GM23338 (cell line): ENCODE measurements around the gene POLD2. TPM values are rescaled to one million over a fixed set of nuclear protein-coding genes. Genes with fewer than 3 reads are reported as not detected.

Experiments
- ATAC-seq: fragments of 200-7000 bp; cut with Tn5 transposase; 3 replicates; pipeline ENCODE4 v1.9.1; 2020
- DNase-seq: peaks from one replicate; pipeline ENCODE4 v3.0.0-alpha.2; 2015; ENCODE audit warnings: low spot score
- H2AFZ ChIP-seq: fragments of 200-600 bp; sonication (generic); 2 replicates; pipeline ENCODE4 v1.8.0; 2016; ENCODE audit warnings: antibody characterized with exemption, mild to moderate bottlenecking, moderate library complexity
- H3F3A ChIP-seq: fragments of 200-600 bp; sonication (generic); replicated peaks from 2 replicates; pipeline ENCODE4 v1.8.0; 2017; ENCODE audit warnings: antibody characterized with exemption, mixed run types, low read depth
- H3K27ac ChIP-seq: fragments of 200-600 bp; sonication (generic); 2 replicates; pipeline ENCODE4 v1.6.1; 2016; ENCODE audit warnings: low read depth
- H3K27me3 ChIP-seq: fragments of 200-600 bp; sonication (generic); 2 replicates; pipeline ENCODE4 v1.8.0; 2016; ENCODE audit warnings: mild to moderate bottlenecking, mixed run types, moderate library complexity; ENCODE audit not compliant: insufficient read depth
- H3K36me3 ChIP-seq: fragments of 200-600 bp; sonication (generic); 2 replicates; pipeline ENCODE4 v1.8.0; 2016; ENCODE audit warnings: mild to moderate bottlenecking; ENCODE audit not compliant: insufficient read depth
- H3K4me1 ChIP-seq: fragments of 200-600 bp; sonication (generic); 2 replicates; pipeline ENCODE4 v1.8.0; 2016; ENCODE audit warnings: mild to moderate bottlenecking, moderate library complexity; ENCODE audit not compliant: insufficient read depth
- H3K4me2 ChIP-seq: fragments of 200-600 bp; sonication (generic); 2 replicates; pipeline ENCODE4 v1.7.1; 2017; ENCODE audit warnings: mixed run types
- H3K4me3 ChIP-seq: fragments of 200-600 bp; sonication (generic); 2 replicates; pipeline ENCODE4 v1.6.1; 2016; ENCODE audit warnings: mixed run types
- H3K79me2 ChIP-seq: fragments of 200-600 bp; sonication (generic); replicated peaks from 2 replicates; pipeline ENCODE4 v1.8.0; 2017; ENCODE audit warnings: mild to moderate bottlenecking; ENCODE audit not compliant: insufficient read depth
- H3K9me2 ChIP-seq: fragments of 200-600 bp; sonication (generic); 2 replicates; pipeline ENCODE4 v1.8.0; 2017; ENCODE audit not compliant: insufficient read depth
- H4K20me1 ChIP-seq: fragments of 200-600 bp; sonication (generic); replicated peaks from 2 replicates; pipeline ENCODE4 v1.8.0; 2017; ENCODE audit warnings: mild to moderate bottlenecking; ENCODE audit not compliant: insufficient read depth
- H3K27ac Mint-ChIP-seq: 2 replicates; pipeline ENCODE4 v1.8.0; 2020; ENCODE audit warnings: inconsistent platforms, mild to moderate bottlenecking, moderate library complexity, mixed read lengths
- H3K27me3 Mint-ChIP-seq: 3 replicates; pipeline ENCODE4 v1.8.0; 2022; ENCODE audit warnings: low read depth, mild to moderate bottlenecking, moderate library complexity, mixed read lengths, inconsistent platforms; ENCODE audit not compliant: insufficient read depth, poor library complexity
- H3K36me3 Mint-ChIP-seq: 3 replicates; pipeline ENCODE4 v1.8.0; 2021; ENCODE audit warnings: low read depth, mild to moderate bottlenecking, inconsistent platforms, moderate library complexity, mixed read lengths
- H3K4me1 Mint-ChIP-seq: 3 replicates; pipeline ENCODE4 v1.8.0; 2020; ENCODE audit warnings: mild to moderate bottlenecking, inconsistent platforms, mixed read lengths
- H3K4me3 Mint-ChIP-seq: 3 replicates; pipeline ENCODE4 v1.8.0; 2021; ENCODE audit warnings: moderate library complexity, mild to moderate bottlenecking, inconsistent platforms, mixed read lengths
- H3K9me3 Mint-ChIP-seq: 3 replicates; pipeline ENCODE4 v1.8.0; 2020; ENCODE audit warnings: moderate library complexity, mild to moderate bottlenecking, inconsistent platforms, mixed read lengths
- CTCF ChIP-seq, 2 experiments: fragments of 200-600 bp in 1 of 2; sonication (generic) in 1 of 2; conservative IDR thresholded peaks; 2 replicates each; pipeline versions ENCODE4 v1.5.1 to v1.6.1; 2016 to 2017; ENCODE audit warnings: antibody characterized with exemption in 2 of 2, low read depth in 2 of 2, mild to moderate bottlenecking in 2 of 2, moderate library complexity in 1 of 2
- NANOG ChIP-seq: IDR thresholded peaks from 2 replicates; pipeline ENCODE4 v1.6.1; 2016; ENCODE audit warnings: antibody characterized with exemption, borderline replicate concordance
- POLR2AphosphoS5 ChIP-seq: IDR thresholded peaks from 2 replicates; pipeline ENCODE4 v1.6.1; 2016; ENCODE audit warnings: antibody characterized with exemption, low read depth
- STAT1 ChIP-seq: IDR thresholded peaks from one replicate; pipeline ENCODE4 v1.6.1; 2016; ENCODE audit warnings: antibody characterized with exemption; ENCODE audit not compliant: unreplicated experiment
- ZNF114 ChIP-seq: fragments of 250-450 bp; sonication (Bioruptor Pico); IDR thresholded peaks from 2 replicates; pipeline ENCODE4 v1.5.0; 2020; ENCODE audit warnings: mild to moderate bottlenecking, moderate library complexity
- ZNF331 ChIP-seq: fragments of 250-450 bp; sonication (Bioruptor Pico); IDR thresholded peaks from 2 replicates; pipeline ENCODE4 v1.5.0; 2020; ENCODE audit warnings: low read depth, mild to moderate bottlenecking, moderate library complexity
- ZNF462 ChIP-seq: fragments of 250-450 bp; sonication (Bioruptor Pico); IDR thresholded peaks from 2 replicates; pipeline ENCODE4 v1.5.0; 2020; ENCODE audit warnings: mild to moderate bottlenecking, moderate library complexity
- polyA plus RNA-seq: library from polyadenylated mRNA; unstranded; fragments of >200 nt; fragmentation: Nextera tagmentation; extraction: Ambion mirVana; gene quantifications from 2 replicates; pipeline ENCODE4 v1.2.1, GENCODE V29; 2016
- total RNA-seq: library from RNA; depleted of rRNA; stranded (reverse); fragments of >200 nt; shearing (Covaris generic); gene quantifications from 2 replicates; pipeline ENCODE4 v1.2.3, GENCODE V29; 2014

Gene POLD2
- total and polyA plus RNA-seq, 2 experiments from 2014 or later = 101 to 127 TPM

GRCh38 chr7:44142028-44142427, 18.7 kb upstream of the POLD2 start (continued):
- TF ChIP-seq ZNF462 (CRISPR knock-in tag) = no peak
- TF ChIP-seq POLR2AphosphoS5 = no peak
- TF ChIP-seq ZNF331 (CRISPR knock-in tag) = no peak
- no peak for TF ChIP-seq CTCF (conservative IDR thresholded peaks at IDR 0.05; ENCODE audit: low read depth in 2 of 2)
- no peak for TF ChIP-seq STAT1
- TF ChIP-seq ZNF114 (CRISPR knock-in tag) = no peak

GRCh38 chr7:44141221-44141850, 18.0 kb upstream of the POLD2 start, which contains the start of gene MYL7:
TSS of gene MYL7 (minus strand) at chr7:44141332. CDS start at chr7:44141305, 27 bp downstream.
- no peak for DNase-seq
- no peaks in the 10 kb centered on the region for H3K79me2 ChIP-seq
- ATAC-seq = no peak
- no peaks in the 10 kb centered on the region for H3F3A ChIP-seq
- no peak within 1 kb of the TSS for H3K27ac Mint-ChIP-seq
- H3K4me3 ChIP-seq = no peak within 1 kb of the TSS
- H3K27me3 Mint-ChIP-seq = peaks cover 30% of the 10 kb centered on the region
- peaks cover 25% of the 10 kb centered on the region for H3K27me3 ChIP-seq
- no peaks in the 10 kb centered on the region for H3K9me2 ChIP-seq
- H3K36me3 Mint-ChIP-seq = no peaks in the 10 kb centered on the region
- no peak within 1 kb of the TSS for H3K4me3 Mint-ChIP-seq
- no peaks in the 10 kb centered on the region for H3K36me3 ChIP-seq
- peaks cover 4% of the 10 kb centered on the region for H3K4me1 Mint-ChIP-seq
- no peaks in the 10 kb centered on the region for H3K4me1 ChIP-seq
- H3K27ac ChIP-seq = no peak within 1 kb of the TSS
- no peak within 1 kb of the TSS for H2AFZ ChIP-seq
- H3K9me3 Mint-ChIP-seq = no peaks in the 10 kb centered on the region
- TF ChIP-seq ZNF462 (CRISPR knock-in tag) (no peak), NANOG (no peak), ZNF114 (CRISPR knock-in tag) (no peak)
- H3K4me2 ChIP-seq = no peak within 1 kb of the TSS
- H4K20me1 ChIP-seq = no peaks in the 10 kb centered on the region
